PC-9 (cell line): Measurements from ENCODE around the gene ING1.

Source experiments
- CTCF ChIP-seq: fragments of 200-600 bp; sonication (generic); conservative IDR thresholded peaks from 2 replicates; pipeline ENCODE4 v1.6.1; 2017; ENCODE audit warnings: mixed run types, antibody characterized with exemption, mild to moderate bottlenecking, moderate library complexity
- EZH2 ChIP-seq: fragments of 200-600 bp; sonication (generic); IDR thresholded peaks from 2 replicates; pipeline ENCODE4 v1.8.0; 2017; ENCODE audit warnings: antibody characterized with exemption, low read depth

GRCh38 chr13:110734561-110734960, 21.1 kb downstream of the ING1 start:
- TF ChIP-seq CTCF (no peak), EZH2 (no peak)
